ENCODE measurements around the gene KCNIP1. TPM values are rescaled to one million over a fixed set of nuclear protein-coding genes. Genes with fewer than 3 reads are reported as not detected.

The KCNIP1 gene
- total RNA-seq, 4 donors from 2014 or later, result 0.94 to 1.6 (median 1.1) TPM; not detected in 1

GRCh38 chr5:170582644-170583330, 79.0 kb downstream of the KCNIP1 start:
- Histone ChIP-seq H3K27me3 (peaks cover 11% of the 10 kb centered on the region), H3K9me3 (peaks cover 0 to 4% (median 0%) of the 10 kb centered on the region in 3 donors), H3K4me3 (no peak overlapping the region), H3K36me3 (no peaks in the 10 kb centered on the region), H3K27ac (no peak overlapping the region), H3K4me1 (no peaks in the 10 kb centered on the region)
- TF ChIP-seq POLR2A (IDR thresholded peaks at IDR 0.05) (no peak), POLR2AphosphoS5 (IDR thresholded peaks at IDR 0.05) (no peak), EP300 (IDR thresholded peaks at IDR 0.05) (no peak), CTCF (IDR thresholded peaks at IDR 0.05) (no peak)
- WGBS, 2 donors (ENCODE audit: low coverage in 1 of 2), result 69 to 89% methylated on average over 4 to 6 of the region's 6 CpGs
- no peak for ATAC-seq

GRCh38 chr5:170584003-170584402, 80.2 kb downstream of the KCNIP1 start:
- TF ChIP-seq POLR2A (IDR thresholded peaks at IDR 0.05) (no peak), EP300 (IDR thresholded peaks at IDR 0.05) (no peak), CTCF (IDR thresholded peaks at IDR 0.05) (no peak), POLR2AphosphoS5 (IDR thresholded peaks at IDR 0.05) (no peak)
- 59 to 63% methylated on average over 2 to 4 of the region's 4 CpGs for WGBS, 2 donors (ENCODE audit: low coverage in 1 of 2)
- ATAC-seq, result no peak
- H3K9me3 ChIP-seq, result no peaks in the 10 kb centered on the region
- H3K4me3 ChIP-seq, result no peak overlapping the region
- H3K27ac ChIP-seq, result no peak overlapping the region
- H3K27me3 ChIP-seq, result peaks cover 11% of the 10 kb centered on the region
- H3K36me3 ChIP-seq, result no peaks in the 10 kb centered on the region
- no peaks in the 10 kb centered on the region for H3K4me1 ChIP-seq

DNA sequence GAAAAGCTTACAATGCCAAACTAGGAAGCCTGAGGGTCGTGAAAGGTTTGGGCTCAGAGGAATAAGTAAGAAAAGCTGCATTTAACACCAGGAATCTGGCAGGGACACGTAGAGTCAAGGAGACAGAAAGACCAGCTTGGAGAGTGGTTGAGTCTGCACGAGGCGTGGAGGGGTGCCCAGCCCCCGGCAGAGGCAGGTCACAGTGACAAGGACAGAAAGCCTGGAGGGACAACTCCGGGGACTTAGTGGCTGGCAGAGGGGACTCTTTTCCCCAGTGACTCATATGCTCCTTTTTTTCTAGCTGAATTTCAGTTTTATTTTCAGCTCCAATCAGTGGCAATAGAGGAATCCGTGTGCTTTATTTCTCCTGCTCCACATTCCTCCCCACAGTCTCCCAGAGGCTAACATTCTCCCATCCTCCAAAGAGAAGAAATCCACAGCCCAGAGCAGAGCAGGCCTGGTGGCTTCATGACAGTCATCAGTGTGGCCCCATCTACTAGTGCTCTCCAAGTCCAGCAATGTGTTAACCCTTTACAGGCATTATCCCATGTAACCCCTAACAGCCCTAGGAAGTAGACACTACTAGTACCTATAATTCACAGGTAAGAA, 80.7 kb downstream of the KCNIP1 start:
- no peak overlapping the region for H3K27ac ChIP-seq
- no peak overlapping the region for H3K4me3 ChIP-seq
- ATAC-seq, result no peak
- peaks cover 11% of the 10 kb centered on the region for H3K27me3 ChIP-seq
- no peaks in the 10 kb centered on the region for H3K36me3 ChIP-seq
- TF ChIP-seq EP300 (IDR thresholded peaks at IDR 0.05) (no peak), POLR2AphosphoS5 (IDR thresholded peaks at IDR 0.05) (no peak), POLR2A (IDR thresholded peaks at IDR 0.05) (no peak), CTCF (IDR thresholded peaks at IDR 0.05) (no peak)
- WGBS, 2 donors (ENCODE audit: low coverage in 1 of 2), result 39 to 66% methylated on average over 6 to 7 of the region's 7 CpGs
- H3K4me1 ChIP-seq, result no peaks in the 10 kb centered on the region
- H3K9me3 ChIP-seq, result no peaks in the 10 kb centered on the region

- Histone ChIP-seq H3K4me1 (no peaks in the 10 kb centered on the region), H3K9me3 (no peaks in the 10 kb centered on the region), H3K27me3 (peaks cover 11% of the 10 kb centered on the region), H3K36me3 (no peaks in the 10 kb centered on the region), H3K4me3 (no peak overlapping the region), H3K27ac (no peak overlapping the region)
- 80% methylated on average over 14 of the region's 14 CpGs; no CpG with 5 or more reads in 1 of the 2 donors for WGBS, 2 donors (ENCODE audit: low coverage in 1 of 2)
- no peak for TF ChIP-seq CTCF (IDR thresholded peaks at IDR 0.05)
- TF ChIP-seq EP300 (IDR thresholded peaks at IDR 0.05), result no peak
- TF ChIP-seq POLR2AphosphoS5 (IDR thresholded peaks at IDR 0.05), result no peak
- no peak for TF ChIP-seq POLR2A (IDR thresholded peaks at IDR 0.05)
- ATAC-seq, result no peak
Observed at GRCh38 chr5:170585273-170585948, 81.6 kb downstream of the KCNIP1 start.

Measured in gastroesophageal sphincter (tissue), 4 donors.